NCI-H2107 treated with DMSO at 0.1 percent for 48 hours (cell line): ENCODE data around the gene DHX32.
"Not testable (repeated sequence)": the region's sequence is repeated elsewhere in the genome, so short reads cannot be mapped to it uniquely, and the experiment has no call there.

Source experiments
- DNase-seq: peaks from one replicate; lab custom pipeline; 2025; ENCODE audit not compliant: unreplicated experiment; lab: John Stamatoyannopoulos, UW

DHX32 gene

GRCh38 chr10:125881192-125881591, at the start of gene DHX32:
Gene DHX32 (minus strand): TSS chr10:125881292. CDS start chr10:125880824, 468 bp downstream.
- DNase-seq: no peak

- DNase-seq: no peak
Observed at GRCh38 chr10:125929618-125930017, 48.5 kb upstream of the DHX32 start.

GRCh38 chr10:125928928-125929585, 48.0 kb upstream of the DHX32 start:
- DNase-seq: no peak

- DNase-seq: not testable (repeated sequence)
Observed at GRCh38 chr10:125927265-125927664, 46.2 kb upstream of the DHX32 start.

GRCh38 chr10:125926247-125926646, 45.2 kb upstream of the DHX32 start:
- DNase-seq: no peak

GRCh38 chr10:125925262-125925834, 44.3 kb upstream of the DHX32 start:
- DNase-seq: no peak

GRCh38 chr10:125921643-125922306, 40.7 kb upstream of the DHX32 start:
- DNase-seq: not testable (repeated sequence)

GRCh38 chr10:125917704-125918361, 36.7 kb upstream of the DHX32 start:
- DNase-seq: not testable (repeated sequence)

GRCh38 chr10:125916977-125917376, 35.9 kb upstream of the DHX32 start:
- DNase-seq: no peak

GRCh38 chr10:125913277-125913676, 32.2 kb upstream of the DHX32 start:
- not testable (repeated sequence) for DNase-seq

- no peak for DNase-seq
Observed at GRCh38 chr10:125911990-125912389, 30.9 kb upstream of the DHX32 start.

- no peak for DNase-seq
Observed at GRCh38 chr10:125911145-125911544, 30.1 kb upstream of the DHX32 start.

- not testable (repeated sequence) for DNase-seq
Observed at GRCh38 chr10:125909491-125909890, 28.4 kb upstream of the DHX32 start.

GRCh38 chr10:125908813-125909212, 27.7 kb upstream of the DHX32 start:
- DNase-seq: not testable (repeated sequence)

GRCh38 chr10:125907598-125907997, 26.5 kb upstream of the DHX32 start:
- not testable (repeated sequence) for DNase-seq

- DNase-seq: not testable (repeated sequence)
Observed at GRCh38 chr10:125905069-125905994, 24.2 kb upstream of the DHX32 start.

GRCh38 chr10:125903135-125903640, 22.1 kb upstream of the DHX32 start:
- not testable (repeated sequence) for DNase-seq

GRCh38 chr10:125900963-125901362, 19.9 kb upstream of the DHX32 start:
- not testable (repeated sequence) for DNase-seq

GRCh38 chr10:125897317-125897716, 16.2 kb upstream of the DHX32 start:
- DNase-seq: not testable (repeated sequence)
